ENCODE results near the gene RFPL1. TPM values are rescaled to one million over a fixed set of nuclear protein-coding genes. Genes with fewer than 3 reads are reported as not detected.

Gene RFPL1
- total and polyA plus RNA-seq, 2 donors = 0.05 TPM

DNA sequence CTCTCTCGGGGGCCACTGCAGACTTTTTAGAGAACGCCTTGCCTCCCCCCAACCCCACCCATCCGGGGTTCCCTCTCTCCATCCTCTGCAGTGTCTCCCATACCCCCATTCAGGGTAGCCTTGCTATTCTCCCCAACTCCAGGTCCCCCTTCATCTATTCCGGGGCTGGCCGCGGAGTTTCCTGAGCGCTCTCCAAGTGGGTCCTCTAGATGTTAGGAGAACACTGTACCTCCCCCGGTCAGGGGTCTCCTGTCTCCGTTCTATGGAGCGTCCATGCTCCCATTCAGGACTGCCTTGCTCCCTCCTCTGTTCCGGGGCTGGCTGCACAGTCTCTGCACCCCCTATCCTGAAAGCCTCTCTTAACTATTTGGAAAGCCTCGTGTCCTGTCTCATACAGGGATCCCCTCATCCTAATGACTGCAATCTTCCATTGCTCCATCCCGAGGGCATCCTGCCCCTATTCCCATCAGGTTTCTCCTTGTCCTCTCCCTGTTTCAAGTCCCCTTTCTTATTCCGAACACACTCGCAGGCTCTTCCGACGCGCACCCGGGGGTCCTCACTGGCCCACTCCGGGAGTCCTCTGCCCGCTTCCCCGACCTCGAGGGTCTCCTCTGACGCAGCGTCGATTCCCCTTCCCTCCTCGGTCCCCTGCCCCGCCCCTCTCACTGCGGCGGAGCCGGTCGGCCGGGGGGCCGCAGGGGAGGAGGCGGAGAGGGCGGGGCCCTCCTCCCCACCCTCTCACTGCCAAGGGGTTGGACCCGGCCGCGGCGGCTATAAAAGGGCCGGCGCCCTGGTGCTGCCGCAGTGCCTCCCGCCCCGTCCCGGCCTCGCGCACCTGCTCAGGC, 41.3 kb downstream of the RFPL1 start, which contains the start of gene NEFH:
NEFH (plus strand) TSS at position 802 of the 845 bp plus-strand sequence. CDS start 45 bp downstream, outside the sequence.
- H3K9me3 ChIP-seq (ENCODE audit: control insufficient read depth in 2 of 2, insufficient read depth in 1 of 2, low read length in 1 of 2) = peaks cover 0 to 9% of the 10 kb centered on the region in 2 donors
- WGBS = 14% methylated on average over 48 of the region's 48 CpGs
- H3K36me3 ChIP-seq (ENCODE audit: control insufficient read depth in 2 of 2, insufficient read depth in 2 of 2, low read length in 1 of 2) = no peaks in the 10 kb centered on the region
- H3K4me1 ChIP-seq (ENCODE audit: control insufficient read depth in 2 of 2, insufficient read depth in 2 of 2, low read length in 2 of 2) = peaks cover 0 to 14% of the 10 kb centered on the region in 2 donors
- no peak within 1 kb of the TSS for H3K4me3 ChIP-seq (ENCODE audit: low read length in 2 of 2)
- H3K27me3 ChIP-seq (ENCODE audit: control insufficient read depth in 2 of 2, insufficient read depth in 1 of 2, low read length in 1 of 2) = peaks cover 38 to 77% of the 10 kb centered on the region in 2 donors
- no peak for DNase-seq (ENCODE audit: low read depth in 6 of 9, low spot score in 9 of 9)
- no peak within 1 kb of the TSS for H3K27ac ChIP-seq (ENCODE audit: low read depth in 1 of 2, low read length in 1 of 2)

DNA sequence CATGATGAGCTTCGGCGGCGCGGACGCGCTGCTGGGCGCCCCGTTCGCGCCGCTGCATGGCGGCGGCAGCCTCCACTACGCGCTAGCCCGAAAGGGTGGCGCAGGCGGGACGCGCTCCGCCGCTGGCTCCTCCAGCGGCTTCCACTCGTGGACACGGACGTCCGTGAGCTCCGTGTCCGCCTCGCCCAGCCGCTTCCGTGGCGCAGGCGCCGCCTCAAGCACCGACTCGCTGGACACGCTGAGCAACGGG, 41.8 kb downstream of the RFPL1 start:
- WGBS = 10% methylated on average over 39 of the region's 39 CpGs
- Histone ChIP-seq H3K4me3 (ENCODE audit: low read length in 2 of 2) (no peak overlapping the region), H3K9me3 (ENCODE audit: control insufficient read depth in 2 of 2, insufficient read depth in 1 of 2, low read length in 1 of 2) (peaks cover 0 to 9% of the 10 kb centered on the region in 2 donors), H3K27ac (ENCODE audit: low read depth in 1 of 2, low read length in 1 of 2) (no peak overlapping the region), H3K27me3 (ENCODE audit: control insufficient read depth in 2 of 2, insufficient read depth in 1 of 2, low read length in 1 of 2) (peaks cover 38 to 77% of the 10 kb centered on the region in 2 donors), H3K36me3 (ENCODE audit: control insufficient read depth in 2 of 2, insufficient read depth in 2 of 2, low read length in 1 of 2) (no peaks in the 10 kb centered on the region), H3K4me1 (ENCODE audit: control insufficient read depth in 2 of 2, insufficient read depth in 2 of 2, low read length in 2 of 2) (peaks cover 0 to 14% of the 10 kb centered on the region in 2 donors)
- DNase-seq (ENCODE audit: low read depth in 6 of 9, low spot score in 9 of 9) = no peak

DNA sequence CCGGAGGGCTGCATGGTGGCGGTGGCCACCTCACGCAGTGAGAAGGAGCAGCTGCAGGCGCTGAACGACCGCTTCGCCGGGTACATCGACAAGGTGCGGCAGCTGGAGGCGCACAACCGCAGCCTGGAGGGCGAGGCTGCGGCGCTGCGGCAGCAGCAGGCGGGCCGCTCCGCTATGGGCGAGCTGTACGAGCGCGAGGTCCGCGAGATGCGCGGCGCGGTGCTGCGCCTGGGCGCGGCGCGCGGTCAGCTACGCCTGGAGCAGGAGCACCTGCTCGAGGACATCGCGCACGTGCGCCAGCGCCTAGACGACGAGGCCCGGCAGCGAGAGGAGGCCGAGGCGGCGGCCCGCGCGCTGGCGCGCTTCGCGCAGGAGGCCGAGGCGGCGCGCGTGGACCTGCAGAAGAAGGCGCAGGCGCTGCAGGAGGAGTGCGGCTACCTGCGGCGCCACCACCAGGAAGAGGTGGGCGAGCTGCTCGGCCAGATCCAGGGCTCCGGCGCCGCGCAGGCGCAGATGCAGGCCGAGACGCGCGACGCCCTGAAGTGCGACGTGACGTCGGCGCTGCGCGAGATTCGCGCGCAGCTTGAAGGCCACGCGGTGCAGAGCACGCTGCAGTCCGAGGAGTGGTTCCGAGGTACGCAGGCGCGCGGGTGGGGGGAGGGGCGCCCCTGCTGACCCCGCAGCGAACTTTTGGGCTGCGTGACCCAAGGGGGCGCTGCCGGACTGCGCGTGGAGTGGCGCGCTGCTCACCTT, 42.3 kb downstream of the RFPL1 start:
- no peak overlapping the region for H3K4me3 ChIP-seq (ENCODE audit: low read length in 2 of 2)
- WGBS = 21% methylated on average over 107 of the region's 107 CpGs
- no peak overlapping the region for H3K27ac ChIP-seq (ENCODE audit: low read depth in 1 of 2, low read length in 1 of 2)
- no peaks in the 10 kb centered on the region for H3K36me3 ChIP-seq (ENCODE audit: control insufficient read depth in 2 of 2, insufficient read depth in 2 of 2, low read length in 1 of 2)
- H3K27me3 ChIP-seq (ENCODE audit: control insufficient read depth in 2 of 2, insufficient read depth in 1 of 2, low read length in 1 of 2) = peaks cover 38 to 73% of the 10 kb centered on the region in 2 donors
- H3K4me1 ChIP-seq (ENCODE audit: control insufficient read depth in 2 of 2, insufficient read depth in 2 of 2, low read length in 2 of 2) = peaks cover 0 to 14% of the 10 kb centered on the region in 2 donors
- DNase-seq (ENCODE audit: low read depth in 6 of 9, low spot score in 9 of 9) = peak in 2 of 9 donors; percentile 42 to 46
- peaks cover 0 to 9% of the 10 kb centered on the region in 2 donors for H3K9me3 ChIP-seq (ENCODE audit: control insufficient read depth in 2 of 2, insufficient read depth in 1 of 2, low read length in 1 of 2)

DNA sequence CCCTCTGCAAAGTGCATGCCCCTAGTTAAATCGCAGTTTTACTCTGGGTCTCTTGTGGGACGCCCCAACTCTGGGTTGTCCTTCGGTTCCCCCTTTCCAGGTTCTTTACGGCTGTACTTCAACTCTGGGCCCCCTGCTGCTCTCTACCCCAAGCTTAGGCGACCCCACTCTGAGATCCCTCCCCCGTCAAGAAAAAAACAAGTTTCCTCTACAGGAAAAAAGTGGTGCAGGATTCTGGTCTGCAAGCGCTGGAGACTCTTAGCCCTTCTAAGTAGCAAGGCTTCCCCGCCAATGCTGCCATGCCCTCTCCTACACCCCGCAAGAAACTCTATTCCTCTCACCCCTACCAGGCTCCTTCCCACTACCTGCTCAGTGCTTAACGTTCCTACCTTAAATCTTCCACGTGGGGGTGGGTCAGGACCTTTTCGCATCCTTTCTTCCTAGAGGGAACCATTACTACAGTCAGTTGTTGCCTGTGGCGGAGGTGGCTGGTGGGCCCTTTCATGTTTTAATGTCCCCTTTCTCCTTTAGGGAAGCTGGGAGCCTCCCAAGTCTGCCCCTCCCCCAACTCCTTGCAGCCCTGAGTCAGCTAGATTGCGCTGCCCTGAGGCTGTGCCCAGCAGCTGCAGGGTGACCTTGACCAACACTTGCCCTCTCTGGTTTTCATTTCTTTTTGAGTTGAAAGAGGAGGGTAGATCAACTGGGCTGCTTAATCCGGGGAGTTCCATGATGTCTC, 43.0 kb downstream of the RFPL1 start:
- DNase-seq (ENCODE audit: low read depth in 6 of 9, low spot score in 9 of 9) = no peak
- H3K27me3 ChIP-seq (ENCODE audit: control insufficient read depth in 2 of 2, insufficient read depth in 1 of 2, low read length in 1 of 2) = peaks cover 36 to 69% of the 10 kb centered on the region in 2 donors
- WGBS = 20% methylated on average over 15 of the region's 15 CpGs

DNA sequence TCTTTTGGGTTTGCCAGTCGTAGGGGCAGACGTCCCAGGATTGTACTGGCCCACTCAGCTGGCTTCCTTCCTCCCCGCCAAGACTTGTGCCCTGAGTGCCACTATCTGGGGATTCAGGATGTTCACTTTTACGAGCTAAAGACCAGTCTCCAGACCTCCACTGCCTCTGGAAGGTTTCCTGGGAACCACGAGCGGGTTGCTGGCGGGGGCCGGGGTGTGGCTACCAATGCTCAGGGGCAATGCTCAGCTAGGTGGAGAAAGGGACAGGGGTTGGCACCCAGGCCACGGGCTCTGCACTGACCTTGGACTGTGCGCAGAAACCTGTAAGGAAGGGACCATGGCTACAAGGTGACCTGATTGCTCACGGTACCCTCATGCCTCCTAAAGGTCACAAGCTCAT, 43.9 kb downstream of the RFPL1 start:
- Histone ChIP-seq H3K4me1 (ENCODE audit: control insufficient read depth in 2 of 2, insufficient read depth in 2 of 2, low read length in 2 of 2) (peaks cover 0 to 14% of the 10 kb centered on the region in 2 donors), H3K9me3 (ENCODE audit: control insufficient read depth in 2 of 2, insufficient read depth in 1 of 2, low read length in 1 of 2) (peaks cover 0 to 9% of the 10 kb centered on the region in 2 donors), H3K27ac (ENCODE audit: low read depth in 1 of 2, low read length in 1 of 2) (no peak overlapping the region), H3K36me3 (ENCODE audit: control insufficient read depth in 2 of 2, insufficient read depth in 2 of 2, low read length in 1 of 2) (no peaks in the 10 kb centered on the region), H3K27me3 (ENCODE audit: control insufficient read depth in 2 of 2, insufficient read depth in 1 of 2, low read length in 1 of 2) (peaks cover 36 to 61% of the 10 kb centered on the region in 2 donors), H3K4me3 (ENCODE audit: low read length in 2 of 2) (no peak overlapping the region)
- WGBS = 70% methylated on average over 11 of the region's 11 CpGs
- DNase-seq (ENCODE audit: low read depth in 6 of 9, low spot score in 9 of 9) = no peak

More for the DNA sequence above, 43.0 kb downstream of the RFPL1 start:
- H3K4me3 ChIP-seq (ENCODE audit: low read length in 2 of 2) = no peak overlapping the region
- H3K4me1 ChIP-seq (ENCODE audit: control insufficient read depth in 2 of 2, insufficient read depth in 2 of 2, low read length in 2 of 2) = peaks cover 0 to 14% of the 10 kb centered on the region in 2 donors
- H3K27ac ChIP-seq (ENCODE audit: low read depth in 1 of 2, low read length in 1 of 2) = no peak overlapping the region
- peaks cover 0 to 9% of the 10 kb centered on the region in 2 donors for H3K9me3 ChIP-seq (ENCODE audit: control insufficient read depth in 2 of 2, insufficient read depth in 1 of 2, low read length in 1 of 2)
- no peaks in the 10 kb centered on the region for H3K36me3 ChIP-seq (ENCODE audit: control insufficient read depth in 2 of 2, insufficient read depth in 2 of 2, low read length in 1 of 2)

DNA sequence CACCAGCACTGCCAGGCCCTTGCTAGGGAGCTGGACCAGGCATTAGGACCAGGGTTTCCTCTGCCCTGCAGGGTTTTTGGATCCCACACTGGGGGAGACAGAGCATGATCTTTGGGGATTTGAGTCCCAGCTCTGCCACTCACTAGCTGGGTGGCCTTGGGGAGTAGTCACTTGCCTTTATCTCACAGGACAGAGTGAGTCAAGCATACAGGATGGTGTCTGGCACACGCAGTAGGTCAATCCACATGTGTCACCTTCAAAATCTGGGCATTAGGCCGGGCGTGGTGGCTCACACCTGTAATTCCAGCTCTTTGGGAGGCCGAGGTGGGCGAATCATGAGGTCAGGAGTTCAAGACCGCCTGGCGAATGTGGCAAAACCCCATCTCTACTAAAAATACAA, 44.3 kb downstream of the RFPL1 start:
- WGBS = 97% methylated on average over 7 of the region's 7 CpGs
- Histone ChIP-seq H3K4me3 (ENCODE audit: low read length in 2 of 2) (no peak overlapping the region), H3K27ac (ENCODE audit: low read depth in 1 of 2, low read length in 1 of 2) (no peak overlapping the region), H3K36me3 (ENCODE audit: control insufficient read depth in 2 of 2, insufficient read depth in 2 of 2, low read length in 1 of 2) (no peaks in the 10 kb centered on the region), H3K27me3 (ENCODE audit: control insufficient read depth in 2 of 2, insufficient read depth in 1 of 2, low read length in 1 of 2) (peaks cover 36 to 56% of the 10 kb centered on the region in 2 donors), H3K4me1 (ENCODE audit: control insufficient read depth in 2 of 2, insufficient read depth in 2 of 2, low read length in 2 of 2) (peaks cover 0 to 14% of the 10 kb centered on the region in 2 donors), H3K9me3 (ENCODE audit: control insufficient read depth in 2 of 2, insufficient read depth in 1 of 2, low read length in 1 of 2) (peaks cover 0 to 9% of the 10 kb centered on the region in 2 donors)
- no peak for DNase-seq (ENCODE audit: low read depth in 6 of 9, low spot score in 9 of 9)

DNA sequence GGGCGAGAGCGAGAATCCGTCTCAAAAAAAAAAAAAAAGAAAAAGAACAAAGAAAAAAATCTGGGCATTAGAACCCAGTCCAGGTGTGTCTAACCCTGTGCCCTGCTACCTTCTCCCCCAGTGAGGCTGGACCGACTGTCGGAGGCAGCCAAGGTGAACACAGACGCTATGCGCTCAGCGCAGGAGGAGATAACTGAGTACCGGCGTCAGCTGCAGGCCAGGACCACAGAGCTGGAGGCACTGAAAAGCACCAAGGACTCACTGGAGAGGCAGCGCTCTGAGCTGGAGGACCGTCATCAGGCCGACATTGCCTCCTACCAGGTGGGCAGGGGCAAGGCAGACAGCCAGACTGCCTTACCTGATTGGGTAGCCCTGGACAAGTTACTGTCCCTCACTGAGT, 44.9 kb downstream of the RFPL1 start:
- no peak overlapping the region for H3K27ac ChIP-seq (ENCODE audit: low read depth in 1 of 2, low read length in 1 of 2)
- H3K4me3 ChIP-seq (ENCODE audit: low read length in 2 of 2) = no peak overlapping the region
- H3K27me3 ChIP-seq (ENCODE audit: control insufficient read depth in 2 of 2, insufficient read depth in 1 of 2, low read length in 1 of 2) = peaks cover 33 to 51% of the 10 kb centered on the region in 2 donors
- DNase-seq (ENCODE audit: low read depth in 6 of 9, low spot score in 9 of 9) = no peak
- peaks cover 0 to 10% of the 10 kb centered on the region in 2 donors for H3K4me1 ChIP-seq (ENCODE audit: control insufficient read depth in 2 of 2, insufficient read depth in 2 of 2, low read length in 2 of 2)
- H3K9me3 ChIP-seq (ENCODE audit: control insufficient read depth in 2 of 2, insufficient read depth in 1 of 2, low read length in 1 of 2) = peaks cover 0 to 9% of the 10 kb centered on the region in 2 donors
- no peaks in the 10 kb centered on the region for H3K36me3 ChIP-seq (ENCODE audit: control insufficient read depth in 2 of 2, insufficient read depth in 2 of 2, low read length in 1 of 2)
- WGBS = 97% methylated on average over 13 of the region's 13 CpGs

DNA sequence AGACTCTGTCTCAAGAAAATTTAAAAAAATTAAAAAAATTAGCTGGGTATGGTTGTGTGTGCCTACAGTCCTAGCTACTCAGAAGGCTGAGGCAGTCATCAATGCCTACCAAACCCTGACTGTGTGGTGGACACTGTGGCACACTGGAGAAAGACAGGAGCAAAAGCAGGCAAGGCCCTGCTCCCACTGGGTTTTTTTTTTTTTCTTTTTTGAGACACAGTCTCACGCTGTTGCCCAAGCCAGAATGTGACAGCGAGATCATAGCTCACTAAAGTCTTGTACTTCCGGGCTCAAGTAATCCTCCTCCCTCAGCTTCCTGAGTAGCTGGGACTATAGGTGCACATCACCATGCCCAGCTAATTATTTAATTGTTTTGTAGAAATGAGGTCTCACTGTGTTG, 46.3 kb downstream of the RFPL1 start:
- Histone ChIP-seq H3K27ac (ENCODE audit: low read depth in 1 of 2, low read length in 1 of 2) (no peak overlapping the region), H3K4me1 (ENCODE audit: control insufficient read depth in 2 of 2, insufficient read depth in 2 of 2, low read length in 2 of 2) (peaks cover 0 to 7% of the 10 kb centered on the region in 2 donors), H3K27me3 (ENCODE audit: control insufficient read depth in 2 of 2, insufficient read depth in 1 of 2, low read length in 1 of 2) (peaks cover 22 to 37% of the 10 kb centered on the region in 2 donors), H3K4me3 (ENCODE audit: low read length in 2 of 2) (no peak overlapping the region), H3K36me3 (ENCODE audit: control insufficient read depth in 2 of 2, insufficient read depth in 2 of 2, low read length in 1 of 2) (no peaks in the 10 kb centered on the region), H3K9me3 (ENCODE audit: control insufficient read depth in 2 of 2, insufficient read depth in 1 of 2, low read length in 1 of 2) (peaks cover 0 to 9% of the 10 kb centered on the region in 2 donors)
- DNase-seq (ENCODE audit: low read depth in 6 of 9, low spot score in 9 of 9) = no peak
- WGBS = 98% methylated on average over 3 of the region's 3 CpGs
